Measurements from ENCODE around the gene JMJD6. TPM values are rescaled to one million over a fixed set of nuclear protein-coding genes. Genes with fewer than 3 reads are reported as not detected.

JMJD6 gene
- total and polyA plus RNA-seq, 9 of the 15 experiments (the other 6 are each of a cell fraction or from before 2014, with no cell fraction given) = 2.5 to 52.3 (median 36.3) TPM

- no peak for TF ChIP-seq PURB (CRISPR knock-in tag; IDR thresholded peaks at IDR 0.05; ENCODE audit: low read depth)
- TF ChIP-seq RAD21 (CRISPR knock-in tag; conservative IDR thresholded peaks at IDR 0.05 in 1 of 2, IDR thresholded peaks at IDR 0.05 in 1 of 2) = peak in 1 of 2 experiments; percentile 48; a peak in 2 of 4 replicates
- no peak for TF ChIP-seq HLTF (IDR thresholded peaks at IDR 0.05)
- TF ChIP-seq ZNF280A (IDR thresholded peaks at IDR 0.05; ENCODE audit: low read depth, partially characterized antibody) = no peak
- peak; percentile 48; the same call in 1 of the 2 replicates for TF ChIP-seq TFAP4 (CRISPR knock-in tag; IDR thresholded peaks at IDR 0.05; ENCODE audit: borderline replicate concordance)
- TF ChIP-seq NR2C2 (CRISPR knock-in tag; IDR thresholded peaks at IDR 0.05) = no peak
- TF ChIP-seq NR2C2 (tag; IDR thresholded peaks at IDR 0.05) = no peak
- no peak for TF ChIP-seq HMBOX1 (IDR thresholded peaks at IDR 0.05)
- TF ChIP-seq VEZF1 (CRISPR knock-in tag; IDR thresholded peaks at IDR 0.05) = peak; percentile 27; the same call in 1 of the 2 replicates
These were observed 18.2 kb downstream of the JMJD6 start (continued) for GRCh38 chr17:76707985-76708807.
